Measurements from ENCODE around the gene TCF7L1. TPM values are rescaled to one million over a fixed set of nuclear protein-coding genes. Genes with fewer than 3 reads are reported as not detected.

The TCF7L1 gene
- total RNA-seq, 1 experiment from 2014 or later, result 0.05 TPM

GRCh38 chr2:85354286-85355072 is 221.3 kb downstream of the TCF7L1 start, which contains the start of the genes ELMOD3 and RETSAT:
ELMOD3 (plus strand) TSS chr2:85354769; CDS start chr2:85357199, 2,430 bp downstream.
RETSAT (minus strand) TSS chr2:85354528; CDS start chr2:85354507, 21 bp downstream.
- peak; percentile 99 for DNase-seq (ENCODE audit: low read depth)

- DNase-seq (ENCODE audit: low read depth), result no peak
Measured at GRCh38 chr2:85355073-85355410, 221.8 kb downstream of the TCF7L1 start.

- no peak for DNase-seq (ENCODE audit: low read depth)
Measured at GRCh38 chr2:85355521-85355920, 222.3 kb downstream of the TCF7L1 start.

DNA sequence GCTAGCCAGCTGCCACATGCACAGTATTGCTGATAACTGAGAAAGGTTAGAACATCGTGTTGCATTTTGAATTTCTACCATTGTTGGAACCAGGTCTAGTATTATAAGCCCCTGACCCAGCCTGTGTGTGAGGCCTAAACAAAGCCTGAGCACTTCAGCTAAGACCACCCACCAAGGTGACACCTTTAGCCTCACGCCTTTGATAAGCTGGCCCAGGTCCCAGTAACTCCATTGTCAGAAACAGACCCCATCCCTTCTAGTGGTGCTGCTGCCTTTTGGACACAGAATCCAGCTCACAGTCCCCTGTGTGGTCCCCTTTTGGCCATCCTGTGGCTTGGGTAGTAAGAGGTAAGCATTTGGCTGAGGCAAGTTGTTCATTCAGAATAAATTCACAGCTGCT is 223.0 kb downstream of the TCF7L1 start:
- DNase-seq (ENCODE audit: low read depth), result no peak

GRCh38 chr2:85357736-85358135 is 224.5 kb downstream of the TCF7L1 start:
- no peak for DNase-seq (ENCODE audit: low read depth)

Other genes with a start within 250 kb of the TCF7L1 start
- gene TMSB10, start 227.7 kb upstream of the TCF7L1 start, total RNA-seq (2014; rRNA removed; shearing (Covaris generic)), result 7,017 and 9,457 TPM in 2 replicates
- 52.7 and 81.2 TPM in 2 replicates for gene KCMF1, start 162.2 kb upstream of the TCF7L1 start, total RNA-seq (2014; rRNA removed; shearing (Covaris generic))
- 88.8 and 134 TPM in 2 replicates for gene TGOLN2, start 194.6 kb downstream of the TCF7L1 start, total RNA-seq (2014; rRNA removed; shearing (Covaris generic))
- 19.0 and 25.0 TPM in 2 replicates for gene RETSAT, start 221.1 kb downstream of the TCF7L1 start, total RNA-seq (2014; rRNA removed; shearing (Covaris generic))
- gene ELMOD3, start 221.4 kb downstream of the TCF7L1 start, total RNA-seq (2014; rRNA removed; shearing (Covaris generic)), result 9.6 and 13.1 TPM in 2 replicates

All from M059J (cell line).